RWPE2 (cell line): ENCODE data around the gene DRGX.

ENCODE experiments used
- ATAC-seq: fragments of 200-7000 bp; cut with Tn5 transposase; 3 replicates; pipeline ENCODE4 v1.9.1; 2021; ENCODE audit warnings: low read depth
- DNase-seq: peaks from one replicate; pipeline ENCODE4 v3.0.0-alpha.2; 2020; ENCODE audit warnings: low spot score
- H3K27ac ChIP-seq: fragments of 450-650 bp; 2 replicates; pipeline ENCODE4 v1.5.1; 2017; ENCODE audit warnings: mild to moderate bottlenecking; ENCODE audit not compliant: poor library complexity, severe bottlenecking
- H3K27me3 ChIP-seq: fragments of 250-450 bp; sonication (Bioruptor Pico); 2 replicates; pipeline ENCODE4 v1.5.1; 2021; ENCODE audit warnings: mild to moderate bottlenecking, moderate library complexity; ENCODE audit not compliant: insufficient read depth, poor library complexity, severe bottlenecking
- H3K36me3 ChIP-seq: fragments of 250-450 bp; sonication (Bioruptor Pico); 2 replicates; pipeline ENCODE4 v1.5.1; 2020; ENCODE audit warnings: low read depth, mild to moderate bottlenecking, moderate library complexity
- H3K4me1 ChIP-seq: fragments of 250-450 bp; sonication (Bioruptor Pico); 2 replicates; pipeline ENCODE4 v1.5.1; 2021; ENCODE audit warnings: mild to moderate bottlenecking, moderate library complexity; ENCODE audit not compliant: insufficient read depth, poor library complexity, severe bottlenecking
- H3K4me3 ChIP-seq: fragments of 250-450 bp; sonication (Bioruptor Pico); 2 replicates; pipeline ENCODE4 v1.5.1; 2021; ENCODE audit warnings: mild to moderate bottlenecking, moderate library complexity; ENCODE audit not compliant: severe bottlenecking
- H3K9me3 ChIP-seq: fragments of 250-450 bp; sonication (Bioruptor Pico); 2 replicates; pipeline ENCODE4 v1.5.1; 2021; ENCODE audit warnings: mild to moderate bottlenecking, moderate library complexity; ENCODE audit not compliant: severe bottlenecking
- TF ChIP-seq, protein P1 (sequence below): fragments of 450-650 bp; IDR thresholded peaks from one replicate; pipeline ENCODE4 v1.5.1; 2017; ENCODE audit warnings: mild to moderate bottlenecking, moderate library complexity; ENCODE audit not compliant: poor library complexity, severe bottlenecking

DRGX gene

DNA sequence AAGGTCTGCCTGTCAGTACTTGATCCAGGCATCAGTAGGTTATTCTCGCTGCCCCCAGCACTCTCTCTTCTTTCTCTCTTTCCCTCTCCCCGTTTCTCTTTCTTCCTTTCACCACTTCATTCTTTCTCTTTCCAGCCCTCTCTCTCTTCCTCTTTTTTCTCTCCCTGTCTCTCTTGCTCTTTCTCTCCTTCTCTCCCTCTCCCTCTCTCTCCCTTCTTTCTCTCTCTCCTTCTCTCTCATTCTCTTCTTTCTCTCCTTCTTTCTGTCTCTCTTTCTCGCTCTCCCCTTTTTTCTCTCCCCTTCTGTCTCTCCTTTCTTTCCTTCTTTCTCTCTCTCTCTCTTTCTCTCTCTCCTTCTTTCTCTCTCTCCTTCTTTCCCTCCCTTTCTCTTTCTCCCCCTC is 7.5 kb upstream of the DRGX start:
- H3K36me3 ChIP-seq, result no peaks in the 10 kb centered on the region
- H3K4me3 ChIP-seq, result no peak overlapping the region
- TF ChIP-seq, protein P1, sequence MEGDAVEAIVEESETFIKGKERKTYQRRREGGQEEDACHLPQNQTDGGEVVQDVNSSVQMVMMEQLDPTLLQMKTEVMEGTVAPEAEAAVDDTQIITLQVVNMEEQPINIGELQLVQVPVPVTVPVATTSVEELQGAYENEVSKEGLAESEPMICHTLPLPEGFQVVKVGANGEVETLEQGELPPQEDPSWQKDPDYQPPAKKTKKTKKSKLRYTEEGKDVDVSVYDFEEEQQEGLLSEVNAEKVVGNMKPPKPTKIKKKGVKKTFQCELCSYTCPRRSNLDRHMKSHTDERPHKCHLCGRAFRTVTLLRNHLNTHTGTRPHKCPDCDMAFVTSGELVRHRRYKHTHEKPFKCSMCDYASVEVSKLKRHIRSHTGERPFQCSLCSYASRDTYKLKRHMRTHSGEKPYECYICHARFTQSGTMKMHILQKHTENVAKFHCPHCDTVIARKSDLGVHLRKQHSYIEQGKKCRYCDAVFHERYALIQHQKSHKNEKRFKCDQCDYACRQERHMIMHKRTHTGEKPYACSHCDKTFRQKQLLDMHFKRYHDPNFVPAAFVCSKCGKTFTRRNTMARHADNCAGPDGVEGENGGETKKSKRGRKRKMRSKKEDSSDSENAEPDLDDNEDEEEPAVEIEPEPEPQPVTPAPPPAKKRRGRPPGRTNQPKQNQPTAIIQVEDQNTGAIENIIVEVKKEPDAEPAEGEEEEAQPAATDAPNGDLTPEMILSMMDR, result no peak
- H3K27me3 ChIP-seq, result peaks cover 49% of the 10 kb centered on the region
- ATAC-seq, result no peak
- H3K9me3 ChIP-seq, result no peaks in the 10 kb centered on the region
- DNase-seq, result no peak
- H3K4me1 ChIP-seq, result peaks cover 4% of the 10 kb centered on the region
- H3K27ac ChIP-seq, result no peak overlapping the region

DNA sequence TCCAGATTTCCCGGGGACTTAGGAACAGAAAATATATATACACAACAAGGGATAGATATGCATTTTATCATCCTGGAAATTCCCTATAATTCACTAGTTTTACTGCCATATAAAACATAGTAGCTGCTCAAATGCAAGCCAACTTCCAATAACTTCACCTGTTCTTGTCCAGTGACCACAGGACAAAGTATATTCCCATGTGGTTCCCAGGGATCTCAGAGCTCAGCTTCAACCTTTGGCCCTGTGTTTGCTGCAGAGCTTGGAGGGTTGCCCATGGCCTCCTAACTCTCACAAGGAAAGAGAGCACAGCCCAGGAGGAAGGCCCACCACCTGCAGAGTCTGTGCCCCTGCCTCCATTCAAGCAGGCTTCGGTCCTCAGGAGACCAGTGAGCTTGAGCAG is 4.5 kb upstream of the DRGX start:
- DNase-seq, result no peak
- Histone ChIP-seq H3K4me1 (peaks cover 6% of the 10 kb centered on the region), H3K27me3 (peaks cover 76% of the 10 kb centered on the region), H3K36me3 (no peaks in the 10 kb centered on the region), H3K4me3 (no peak overlapping the region), H3K27ac (no peak overlapping the region), H3K9me3 (no peaks in the 10 kb centered on the region)
- TF ChIP-seq, protein P1, result no peak
- ATAC-seq, result no peak

DNA sequence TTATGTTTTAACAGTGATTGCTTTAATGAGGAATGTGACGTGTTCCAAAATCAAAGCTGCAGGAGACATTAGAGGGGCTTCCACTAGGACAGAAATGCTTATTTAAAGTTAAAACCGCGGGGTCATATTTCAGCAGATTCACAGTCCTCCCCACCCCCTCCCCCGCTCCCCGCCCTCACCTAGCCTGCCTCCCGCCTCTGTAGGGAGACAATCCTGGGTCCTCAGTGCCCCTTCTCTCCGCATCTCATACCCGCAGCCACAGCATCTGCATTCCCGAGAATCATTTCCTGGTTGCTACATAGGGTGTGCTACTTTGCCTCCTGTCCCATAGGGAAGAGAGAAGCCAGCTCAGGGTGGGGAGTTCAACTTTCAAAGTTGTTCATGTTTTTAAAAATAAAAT is 3.1 kb upstream of the DRGX start:
- DNase-seq, result no peak
- Histone ChIP-seq H3K9me3 (no peaks in the 10 kb centered on the region), H3K27ac (no peak overlapping the region), H3K36me3 (no peaks in the 10 kb centered on the region), H3K4me1 (peaks cover 6% of the 10 kb centered on the region), H3K4me3 (no peak overlapping the region), H3K27me3 (peaks cover 83% of the 10 kb centered on the region)
- no peak for ATAC-seq
- TF ChIP-seq, protein P1, result no peak

DNA sequence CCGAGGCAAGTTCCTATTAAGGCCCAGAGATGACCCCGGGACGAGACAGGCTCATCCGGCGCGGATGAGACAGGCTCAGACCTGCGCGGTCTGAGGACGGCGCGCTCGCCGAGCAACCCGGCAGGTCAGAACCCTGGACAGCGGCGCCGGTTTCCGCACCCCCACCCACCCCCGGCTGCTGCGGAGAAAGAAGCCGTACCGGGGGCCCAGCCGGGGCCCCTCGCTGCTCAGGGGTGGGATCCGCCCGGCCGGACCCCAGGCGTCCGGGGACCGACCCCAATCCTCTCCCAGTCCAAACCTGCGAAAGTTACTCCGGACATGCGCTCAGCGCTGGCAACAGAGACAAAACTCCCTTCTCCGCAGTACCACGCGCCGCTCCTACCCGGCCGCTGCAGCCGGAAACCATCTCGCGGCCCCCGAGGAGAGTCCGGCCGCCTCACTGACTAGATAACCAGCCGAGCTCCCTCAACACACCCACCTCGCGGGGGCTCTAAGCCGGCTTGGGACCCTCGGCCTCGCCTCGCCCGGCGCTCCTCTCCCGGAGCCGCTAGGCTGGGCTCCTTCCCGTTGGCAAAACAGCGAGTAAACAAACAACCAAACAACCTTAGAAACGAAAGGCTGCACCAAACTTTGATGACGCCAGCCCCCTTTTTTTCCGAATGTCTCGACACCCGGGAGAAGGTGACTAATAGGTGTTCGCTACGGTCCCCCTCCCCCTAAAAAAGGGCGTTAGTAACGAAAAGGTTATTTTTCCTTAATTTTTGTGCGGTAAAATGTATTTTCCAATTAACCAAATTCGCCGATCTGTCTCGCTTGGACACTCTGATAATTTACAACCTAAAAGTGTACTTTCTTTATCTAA is 2.3 kb upstream of the DRGX start:
- no peaks in the 10 kb centered on the region for H3K9me3 ChIP-seq
- H3K27ac ChIP-seq, result no peak overlapping the region
- DNase-seq (no peak), ATAC-seq (peak; percentile 93)
- H3K4me1 ChIP-seq, result peaks cover 6% of the 10 kb centered on the region
- H3K27me3 ChIP-seq, result peaks cover 88% of the 10 kb centered on the region
- H3K4me3 ChIP-seq, result peak overlapping the region; percentile 14
- H3K36me3 ChIP-seq, result no peaks in the 10 kb centered on the region
- TF ChIP-seq, protein P1, result no peak
